Measurements from ENCODE around the gene SYN1.

The SYN1 gene

GRCh38 chrX:47530049-47530448, 89.6 kb downstream of the SYN1 start:
- Mint-ChIP-seq H3K27ac (no peak overlapping the region), H3K9me3 (no peaks in the 10 kb centered on the region), H3K36me3 (ENCODE audit: low read depth) (no peaks in the 10 kb centered on the region), H3K27me3 (no peaks in the 10 kb centered on the region), H3K4me3 (no peak overlapping the region), H3K4me1 (ENCODE audit: low read depth) (peaks cover 8% of the 10 kb centered on the region)
- intact Hi-C loops (cut with micrococcal nuclease): no loop called here

GRCh38 chrX:47529548-47529947, 90.1 kb downstream of the SYN1 start:
- Mint-ChIP-seq H3K36me3 (ENCODE audit: low read depth) (no peaks in the 10 kb centered on the region), H3K9me3 (no peaks in the 10 kb centered on the region), H3K27ac (no peak overlapping the region), H3K4me1 (ENCODE audit: low read depth) (peaks cover 8% of the 10 kb centered on the region), H3K4me3 (no peak overlapping the region), H3K27me3 (peaks cover 4% of the 10 kb centered on the region)
- intact Hi-C loops (cut with micrococcal nuclease): no loop called here

GRCh38 chrX:47523713-47524166, 95.9 kb downstream of the SYN1 start:
- peak overlapping the region; percentile 65 for H3K4me3 Mint-ChIP-seq
- peaks cover 10% of the 10 kb centered on the region for H3K27me3 Mint-ChIP-seq
- no peaks in the 10 kb centered on the region for H3K9me3 Mint-ChIP-seq
- H3K36me3 Mint-ChIP-seq (ENCODE audit: low read depth): no peaks in the 10 kb centered on the region
- H3K4me1 Mint-ChIP-seq (ENCODE audit: low read depth): no peaks in the 10 kb centered on the region
- no peak overlapping the region for H3K27ac Mint-ChIP-seq
- intact Hi-C loops (cut with micrococcal nuclease): loop anchor here (1.0 to 5.0 kb wide), 3 partner anchors 26 to 330 kb away; partner anchors contain the start of gene UBA1

GRCh38 chrX:47523297-47523696, 96.4 kb downstream of the SYN1 start:
- Mint-ChIP-seq H3K27ac (no peak overlapping the region), H3K4me1 (ENCODE audit: low read depth) (peaks cover 3% of the 10 kb centered on the region), H3K9me3 (no peaks in the 10 kb centered on the region), H3K36me3 (ENCODE audit: low read depth) (no peaks in the 10 kb centered on the region), H3K27me3 (peaks cover 10% of the 10 kb centered on the region), H3K4me3 (peak overlapping the region; percentile 65)
- intact Hi-C loops (cut with micrococcal nuclease): loop anchor here (1.0 to 5.0 kb wide), 3 partner anchors 26 to 330 kb away; partner anchors contain the start of gene UBA1

All from dendritic cell treated with granulocyte-macrophage colony-stimulating factor and Interleukin-4, amounts not matched to agents 40 ng/mL and 50 ng/mL, for 4 days (primary cell).